SK-N-SH (cell line): Measurements from ENCODE around the gene LSP1. TPM values are rescaled to one million over a fixed set of nuclear protein-coding genes. Genes with fewer than 3 reads are reported as not detected.

ENCODE experiments used
- CTCF ChIA-PET: fragments of 300-600, 350-600 bp; formaldehyde crosslinking; extraction: SDS; loops from one replicate; lab custom pipeline; 2021; lab: Yijun Ruan, JAX
- POLR2A ChIA-PET: fragments of 350-600 bp; sonication (Branson Sonifier 250); formaldehyde crosslinking; extraction: SDS; loops from one replicate; lab custom pipeline; 2020; ENCODE audit warnings: antibody characterized with exemption, inconsistent platforms; lab: Yijun Ruan, JAX
- DNase-seq: peaks from one replicate; pipeline ENCODE4 v3.0.0; 2012
- H2AFZ ChIP-seq: fragments of 200-600 bp; sonication (generic); 2 replicates; pipeline ENCODE4 v1.8.1; 2016; ENCODE audit warnings: antibody characterized with exemption, mild to moderate bottlenecking, low read depth
- H3F3A ChIP-seq: fragments of 200-600 bp; sonication (generic); replicated peaks from 2 replicates; pipeline ENCODE3; 2016; ENCODE audit warnings: antibody characterized with exemption, mild to moderate bottlenecking; ENCODE audit not compliant: insufficient read depth
- H3K27ac ChIP-seq, 2 experiments: fragments of 200-500 bp in 1 of 2; fragments of 200-600 bp in 1 of 2; sonication (Bioruptor generic) in 1 of 2; sonication (generic), shearing (Covaris generic) in 1 of 2; 2 replicates each; pipeline versions ENCODE4 v1.5.1 to v1.6.1; 2014 to 2016; ENCODE audit warnings: low read depth in 2 of 2, inconsistent platforms in 1 of 2, low read length in 1 of 2, mild to moderate bottlenecking in 1 of 2, mixed read lengths in 1 of 2
- H3K27me3 ChIP-seq: fragments of 200-600 bp; sonication (generic), shearing (Covaris generic); 2 replicates; pipeline ENCODE4 v1.6.1; 2016; ENCODE audit warnings: mixed run types; ENCODE audit not compliant: insufficient read depth
- H3K36me3 ChIP-seq, 2 experiments: fragments of 200-500 bp in 1 of 2; fragments of 200-600 bp in 1 of 2; sonication (Bioruptor generic) in 1 of 2; sonication (generic) in 1 of 2; replicated peaks in 1 of 2; 2 replicates each; pipeline versions ENCODE3 to v1.5.1; 2014 to 2016; ENCODE audit warnings: low read length in 1 of 2, mild to moderate bottlenecking in 1 of 2; ENCODE audit not compliant: insufficient read depth in 2 of 2, control insufficient read depth in 1 of 2
- H3K4me1 ChIP-seq, 2 experiments: fragments of 200-500 bp in 1 of 2; fragments of 200-600 bp in 1 of 2; sonication (Bioruptor generic) in 1 of 2; sonication (generic), shearing (Covaris generic) in 1 of 2; 2 replicates each; pipeline versions ENCODE4 v1.5.1 to v1.6.1; 2014 to 2016; ENCODE audit warnings: low read depth in 1 of 2, low read length in 1 of 2, mixed run types in 1 of 2; ENCODE audit not compliant: insufficient read depth in 2 of 2, control insufficient read depth in 1 of 2
- H3K4me2 ChIP-seq: fragments of 200-600 bp; sonication (generic), shearing (Covaris generic); 2 replicates; pipeline ENCODE4 v1.6.1; 2017; ENCODE audit warnings: mixed run types
- H3K4me3 ChIP-seq, 2 experiments: fragments of 200-500 bp in 1 of 2; fragments of 200-600 bp in 1 of 2; sonication (Bioruptor generic) in 1 of 2; sonication (generic), shearing (Covaris generic) in 1 of 2; 2 replicates each; pipeline versions ENCODE4 v1.5.1 to v1.8.1; 2014 to 2016; ENCODE audit warnings: low read depth in 2 of 2, inconsistent platforms in 1 of 2, low read length in 1 of 2, mild to moderate bottlenecking in 1 of 2, mixed read lengths in 1 of 2, moderate library complexity in 1 of 2
- H3K79me2 ChIP-seq: fragments of 200-600 bp; sonication (generic); 2 replicates; pipeline ENCODE4 v1.8.1; 2017; ENCODE audit warnings: mild to moderate bottlenecking; ENCODE audit not compliant: insufficient read depth
- H3K9ac ChIP-seq: fragments of 200-600 bp; sonication (generic); 2 replicates; pipeline ENCODE4 v1.6.1; 2017; ENCODE audit warnings: mixed run types
- H3K9me2 ChIP-seq: fragments of 200-600 bp; sonication (generic); 2 replicates; pipeline ENCODE4 v1.6.1; 2017; ENCODE audit warnings: mixed run types
- H3K9me3 ChIP-seq: fragments of 200-600 bp; sonication (generic); 2 replicates; pipeline ENCODE4 v1.6.1; 2017; ENCODE audit warnings: mixed run types, mild to moderate bottlenecking, moderate library complexity
- H4K20me1 ChIP-seq: fragments of 200-600 bp; sonication (generic); 2 replicates; pipeline ENCODE4 v1.6.1; 2017; ENCODE audit warnings: mild to moderate bottlenecking, mixed run types; ENCODE audit not compliant: insufficient read depth
- CHD2 ChIP-seq: fragments of 150-350 bp; IDR thresholded peaks from 2 replicates; pipeline ENCODE4 v1.6.1; 2018; ENCODE audit warnings: low read length; ENCODE audit not compliant: partially characterized antibody
- FOSL2 ChIP-seq: IDR thresholded peaks from 2 replicates; pipeline ENCODE4 v1.4.0; 2012; ENCODE audit warnings: low read depth, mild to moderate bottlenecking, moderate library complexity, borderline replicate concordance
- RAD21 ChIP-seq: IDR thresholded peaks from 2 replicates; pipeline ENCODE4 v1.6.1; 2012; ENCODE audit warnings: mild to moderate bottlenecking, low read length
- TAF1 ChIP-seq: IDR thresholded peaks from 2 replicates; pipeline ENCODE4 v1.6.1; 2012; ENCODE audit warnings: low read depth, mild to moderate bottlenecking, low read length, moderate library complexity, borderline replicate concordance
- TEAD4 ChIP-seq: IDR thresholded peaks from 2 replicates; pipeline ENCODE4 v1.4.0; 2012; ENCODE audit warnings: mild to moderate bottlenecking, borderline replicate concordance; ENCODE audit not compliant: insufficient read depth
- WGBS: methylation state at CpG from one replicate; pipeline ENCODE4 v1.1.6; 2017; ENCODE audit warnings: low lambda C conversion rate; 5-methylcytosine and 5-hydroxymethylcytosine counted together
- polyA plus RNA-seq, 3 experiments: library from polyadenylated mRNA; depleted of rRNA; stranded (reverse); fragments of >200 nt; gene quantifications; 2 replicates each; pipeline ENCODE4 v1.2.3, GENCODE V29; 2012
- TF ChIP-seq, protein P1 (sequence below): IDR thresholded peaks from 2 replicates; pipeline ENCODE4 v1.6.1; 2012; ENCODE audit warnings: mild to moderate bottlenecking, low read depth, low read length, moderate library complexity
- TF ChIP-seq, protein P2 (sequence below): IDR thresholded peaks from 2 replicates; pipeline ENCODE4; 2012

LSP1 gene
- polyA plus RNA-seq, 1 of the 3 experiments (the other 2 are of a cell fraction) = 0.38 TPM

DNA sequence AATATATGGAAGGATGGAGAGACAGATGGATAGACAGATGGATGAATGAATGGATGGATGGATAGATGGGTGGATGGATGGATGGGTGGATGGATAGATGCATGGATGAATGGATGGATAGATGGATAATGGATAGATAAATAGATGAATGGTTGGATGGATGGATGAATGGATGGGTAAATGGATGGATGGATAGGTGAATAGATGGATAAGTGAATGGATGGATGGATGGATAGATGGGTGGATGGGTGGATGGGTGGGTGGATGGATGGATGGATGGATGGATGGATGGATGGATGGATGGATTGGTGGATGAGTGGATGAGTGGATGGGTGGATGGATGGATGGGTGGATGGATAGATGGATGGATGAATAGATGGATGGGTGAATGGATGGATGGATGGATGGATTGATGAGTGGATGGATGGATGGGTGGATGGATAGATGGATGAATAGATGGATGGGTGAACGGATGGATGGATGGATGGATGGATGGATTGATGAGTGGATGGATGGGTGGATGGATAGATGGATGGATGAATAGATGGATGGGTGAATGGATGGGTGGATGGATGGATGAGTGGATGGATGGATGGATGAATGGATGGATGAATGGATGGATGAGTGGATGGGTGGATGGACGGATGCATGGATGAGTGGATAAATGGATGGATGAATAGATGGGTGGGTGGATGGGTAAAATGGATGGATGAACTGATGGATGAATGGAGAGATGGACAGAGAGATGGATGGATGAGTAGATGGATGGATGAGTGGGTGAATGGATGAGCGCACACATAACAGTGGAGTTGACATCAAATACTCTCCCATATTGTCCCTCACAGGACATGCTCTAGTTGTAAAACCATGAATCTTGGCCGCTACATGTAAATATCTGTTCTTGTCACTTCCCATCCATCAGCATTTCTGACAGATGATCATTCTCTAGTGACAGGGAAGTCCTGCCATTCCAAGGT is 8.8 kb downstream of the LSP1 start:
- H3K27me3 ChIP-seq = no peaks in the 10 kb centered on the region
- no peaks in the 10 kb centered on the region for H3K36me3 ChIP-seq
- H3K9me2 ChIP-seq = no peaks in the 10 kb centered on the region
- WGBS = 71% methylated on average over 4 of the region's 4 CpGs
- POLR2A ChIA-PET = no interaction called here
- no peak overlapping the region for H3K27ac ChIP-seq
- no peaks in the 10 kb centered on the region for H3K79me2 ChIP-seq
- no peak overlapping the region for H3K4me3 ChIP-seq
- CTCF ChIA-PET = interaction anchor here (1.5 to 2.2 kb wide), 3 partner anchors 21 to 168 kb away, joined by 3 to 9 read pairs (median 3); no protein-coding TSS in a partner anchor
- no peak overlapping the region for H2AFZ ChIP-seq
- H3K9me3 ChIP-seq = no peaks in the 10 kb centered on the region
- no peaks in the 10 kb centered on the region for H4K20me1 ChIP-seq
- peaks cover 18 to 30% of the 10 kb centered on the region in 2 experiments; a peak in 3 of 4 replicates for H3K4me1 ChIP-seq
- TF ChIP-seq RAD21 (no peak), FOSL2 (no peak), TAF1 (no peak), TEAD4 (no peak), CHD2 (no peak)
- TF ChIP-seq, protein P1, sequence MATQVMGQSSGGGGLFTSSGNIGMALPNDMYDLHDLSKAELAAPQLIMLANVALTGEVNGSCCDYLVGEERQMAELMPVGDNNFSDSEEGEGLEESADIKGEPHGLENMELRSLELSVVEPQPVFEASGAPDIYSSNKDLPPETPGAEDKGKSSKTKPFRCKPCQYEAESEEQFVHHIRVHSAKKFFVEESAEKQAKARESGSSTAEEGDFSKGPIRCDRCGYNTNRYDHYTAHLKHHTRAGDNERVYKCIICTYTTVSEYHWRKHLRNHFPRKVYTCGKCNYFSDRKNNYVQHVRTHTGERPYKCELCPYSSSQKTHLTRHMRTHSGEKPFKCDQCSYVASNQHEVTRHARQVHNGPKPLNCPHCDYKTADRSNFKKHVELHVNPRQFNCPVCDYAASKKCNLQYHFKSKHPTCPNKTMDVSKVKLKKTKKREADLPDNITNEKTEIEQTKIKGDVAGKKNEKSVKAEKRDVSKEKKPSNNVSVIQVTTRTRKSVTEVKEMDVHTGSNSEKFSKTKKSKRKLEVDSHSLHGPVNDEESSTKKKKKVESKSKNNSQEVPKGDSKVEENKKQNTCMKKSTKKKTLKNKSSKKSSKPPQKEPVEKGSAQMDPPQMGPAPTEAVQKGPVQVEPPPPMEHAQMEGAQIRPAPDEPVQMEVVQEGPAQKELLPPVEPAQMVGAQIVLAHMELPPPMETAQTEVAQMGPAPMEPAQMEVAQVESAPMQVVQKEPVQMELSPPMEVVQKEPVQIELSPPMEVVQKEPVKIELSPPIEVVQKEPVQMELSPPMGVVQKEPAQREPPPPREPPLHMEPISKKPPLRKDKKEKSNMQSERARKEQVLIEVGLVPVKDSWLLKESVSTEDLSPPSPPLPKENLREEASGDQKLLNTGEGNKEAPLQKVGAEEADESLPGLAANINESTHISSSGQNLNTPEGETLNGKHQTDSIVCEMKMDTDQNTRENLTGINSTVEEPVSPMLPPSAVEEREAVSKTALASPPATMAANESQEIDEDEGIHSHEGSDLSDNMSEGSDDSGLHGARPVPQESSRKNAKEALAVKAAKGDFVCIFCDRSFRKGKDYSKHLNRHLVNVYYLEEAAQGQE = no peak
- DNase-seq = no peak
- H3F3A ChIP-seq = no peaks in the 10 kb centered on the region
- no peak overlapping the region for H3K4me2 ChIP-seq
- H3K9ac ChIP-seq = no peak overlapping the region

DNA sequence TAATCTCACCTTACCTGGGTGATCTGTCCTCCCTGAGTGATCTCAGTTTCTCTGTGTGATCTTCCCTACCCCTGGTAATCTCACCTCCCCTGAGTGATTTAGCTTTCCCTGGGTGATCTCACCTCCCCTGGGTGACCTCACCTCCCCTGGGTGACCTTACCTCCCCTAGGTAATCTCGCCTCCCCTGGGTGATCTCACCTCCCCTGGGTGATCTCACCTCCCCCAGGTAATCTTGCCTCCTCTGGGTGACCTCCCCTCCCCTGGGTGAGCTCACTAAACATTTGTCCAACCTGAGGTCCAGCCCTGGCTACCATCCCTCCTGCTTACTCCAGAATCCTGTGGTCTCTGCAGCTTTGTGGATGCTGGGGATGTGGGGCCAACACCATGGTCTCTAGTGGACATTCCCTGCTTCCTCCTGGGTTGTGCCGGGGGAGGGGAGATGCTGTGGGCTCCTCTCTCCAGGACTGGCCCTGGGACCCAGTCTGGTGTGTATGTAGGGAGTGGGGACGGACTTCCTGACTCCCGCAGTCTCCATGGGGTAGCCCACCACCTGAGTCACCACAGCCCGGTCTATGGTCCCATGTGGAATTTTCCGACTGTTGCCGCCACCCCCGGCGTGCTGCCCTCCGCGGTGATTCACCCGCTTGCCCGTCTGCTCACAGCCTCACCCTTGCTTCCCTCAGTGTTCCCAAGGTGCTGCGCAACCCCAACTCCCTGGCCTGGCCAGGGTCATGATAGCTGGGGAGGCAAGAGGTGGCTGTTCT is 9.9 kb downstream of the LSP1 start:
- H3K4me1 ChIP-seq = peaks cover 18 to 33% of the 10 kb centered on the region in 2 experiments; a peak in 3 of 4 replicates
- no peaks in the 10 kb centered on the region for H3K9me3 ChIP-seq
- POLR2A ChIA-PET = no interaction called here
- TF ChIP-seq FOSL2 = 0 out of 2 replicates have a peak, but pooled peaks have one; percentile 12
- TF ChIP-seq, protein P2, sequence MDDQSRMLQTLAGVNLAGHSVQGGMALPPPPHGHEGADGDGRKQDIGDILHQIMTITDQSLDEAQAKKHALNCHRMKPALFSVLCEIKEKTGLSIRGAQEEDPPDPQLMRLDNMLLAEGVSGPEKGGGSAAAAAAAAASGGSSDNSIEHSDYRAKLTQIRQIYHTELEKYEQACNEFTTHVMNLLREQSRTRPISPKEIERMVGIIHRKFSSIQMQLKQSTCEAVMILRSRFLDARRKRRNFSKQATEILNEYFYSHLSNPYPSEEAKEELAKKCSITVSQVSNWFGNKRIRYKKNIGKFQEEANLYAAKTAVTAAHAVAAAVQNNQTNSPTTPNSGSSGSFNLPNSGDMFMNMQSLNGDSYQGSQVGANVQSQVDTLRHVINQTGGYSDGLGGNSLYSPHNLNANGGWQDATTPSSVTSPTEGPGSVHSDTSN = no peak
- no peaks in the 10 kb centered on the region for H3K27me3 ChIP-seq
- no peak for DNase-seq
- H4K20me1 ChIP-seq = no peaks in the 10 kb centered on the region
- H3K27ac ChIP-seq = peak overlapping the region; percentile 50 to 61; a peak in 2 of 4 replicates
- H3K79me2 ChIP-seq = no peaks in the 10 kb centered on the region
- H3K36me3 ChIP-seq = no peaks in the 10 kb centered on the region
- WGBS = 72% methylated on average over 9 of the region's 14 CpGs
- H3K9ac ChIP-seq = no peak overlapping the region
- H3K9me2 ChIP-seq = no peaks in the 10 kb centered on the region
- peak overlapping the region; percentile 69; the same call in 1 of the 2 replicates for H3K4me2 ChIP-seq
- CTCF ChIA-PET = interaction anchor here (1.5 to 2.2 kb wide), 3 partner anchors 20 to 169 kb away, joined by 3 to 9 read pairs (median 3); no protein-coding TSS in a partner anchor
- no peaks in the 10 kb centered on the region for H3F3A ChIP-seq
- H3K4me3 ChIP-seq = no peak overlapping the region
- no peak overlapping the region for H2AFZ ChIP-seq
